Measurements from ENCODE around the gene ITIH4. TPM values are rescaled to one million over a fixed set of nuclear protein-coding genes. Genes with fewer than 3 reads are reported as not detected.
"Not testable (repeated sequence)": the region's sequence is repeated elsewhere in the genome, so short reads cannot be mapped to it uniquely, and the experiment has no call there.

ITIH4 gene
- total and polyA plus RNA-seq, 11 donors: 0.76 to 11.2 (median 4.2) TPM

DNA sequence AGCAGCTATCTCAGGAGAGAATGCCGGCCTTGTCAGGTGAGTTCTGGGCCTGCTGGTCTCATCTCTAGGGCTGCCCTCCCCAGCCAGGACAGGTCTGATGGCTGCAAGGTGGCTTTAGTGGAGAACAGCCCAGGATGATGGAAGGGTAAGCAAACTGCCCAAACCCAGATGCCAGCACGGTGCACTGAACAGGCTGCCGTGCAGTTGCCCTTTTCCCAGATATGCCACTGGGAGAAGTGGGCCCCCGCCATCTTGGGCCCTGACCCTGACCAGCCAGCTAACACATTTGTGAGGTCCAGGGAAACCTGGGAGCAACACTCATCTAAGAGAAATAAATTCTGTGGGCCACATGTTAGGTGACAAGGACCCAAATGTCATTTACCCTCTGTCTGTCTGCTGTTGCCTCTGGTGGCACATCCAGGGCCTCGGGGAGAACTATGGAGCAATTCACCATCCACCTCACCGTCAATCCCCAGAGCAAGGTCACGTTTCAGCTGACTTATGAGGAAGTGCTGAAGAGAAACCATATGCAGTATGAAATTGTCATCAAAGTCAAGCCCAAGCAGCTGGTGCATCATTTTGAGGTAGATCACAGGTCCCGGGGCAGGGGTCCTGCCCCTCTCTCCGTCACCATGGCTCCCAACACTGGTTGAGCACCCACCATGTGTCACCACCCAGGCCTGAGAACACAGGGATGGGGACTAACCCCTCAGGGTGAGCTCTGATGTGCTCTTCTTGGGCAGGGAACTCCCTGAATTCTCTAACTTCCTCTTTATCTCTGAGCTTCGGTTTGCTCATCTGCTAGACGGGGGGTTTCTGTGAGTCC, 51.2 kb downstream of the ITIH4 start:
- 78 to 81% (median 79%) methylated on average over 11 of the region's 11 CpGs for WGBS, 4 donors
- DNase-seq: no peak
- TF ChIP-seq, protein P1, sequence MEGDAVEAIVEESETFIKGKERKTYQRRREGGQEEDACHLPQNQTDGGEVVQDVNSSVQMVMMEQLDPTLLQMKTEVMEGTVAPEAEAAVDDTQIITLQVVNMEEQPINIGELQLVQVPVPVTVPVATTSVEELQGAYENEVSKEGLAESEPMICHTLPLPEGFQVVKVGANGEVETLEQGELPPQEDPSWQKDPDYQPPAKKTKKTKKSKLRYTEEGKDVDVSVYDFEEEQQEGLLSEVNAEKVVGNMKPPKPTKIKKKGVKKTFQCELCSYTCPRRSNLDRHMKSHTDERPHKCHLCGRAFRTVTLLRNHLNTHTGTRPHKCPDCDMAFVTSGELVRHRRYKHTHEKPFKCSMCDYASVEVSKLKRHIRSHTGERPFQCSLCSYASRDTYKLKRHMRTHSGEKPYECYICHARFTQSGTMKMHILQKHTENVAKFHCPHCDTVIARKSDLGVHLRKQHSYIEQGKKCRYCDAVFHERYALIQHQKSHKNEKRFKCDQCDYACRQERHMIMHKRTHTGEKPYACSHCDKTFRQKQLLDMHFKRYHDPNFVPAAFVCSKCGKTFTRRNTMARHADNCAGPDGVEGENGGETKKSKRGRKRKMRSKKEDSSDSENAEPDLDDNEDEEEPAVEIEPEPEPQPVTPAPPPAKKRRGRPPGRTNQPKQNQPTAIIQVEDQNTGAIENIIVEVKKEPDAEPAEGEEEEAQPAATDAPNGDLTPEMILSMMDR (IDR thresholded peaks at IDR 0.05): no peak
- no peak for TF ChIP-seq POLR2A (IDR thresholded peaks at IDR 0.05)
- no peak overlapping the region for H3K4me3 ChIP-seq
- no peaks in the 10 kb centered on the region for H3K9me3 ChIP-seq
- H3K27ac ChIP-seq: peak overlapping the region in 1 of 12 donors; percentile 12
- no peak for ATAC-seq
- intact Hi-C loops (cut with DNase I): loop anchor here in 4 of 10 donors (10.0 kb wide), 3 partner anchors 116 to 296 kb away; partner anchors contain the start of gene STIMATE (in 1 of the 4)
- H3K36me3 ChIP-seq: no peaks in the 10 kb centered on the region
- H3K4me1 ChIP-seq: peaks cover 0 to 16% (median 0%) of the 10 kb centered on the region in 12 donors
- peaks cover 0 to 2% (median 0%) of the 10 kb centered on the region in 9 donors for H3K27me3 ChIP-seq

DNA sequence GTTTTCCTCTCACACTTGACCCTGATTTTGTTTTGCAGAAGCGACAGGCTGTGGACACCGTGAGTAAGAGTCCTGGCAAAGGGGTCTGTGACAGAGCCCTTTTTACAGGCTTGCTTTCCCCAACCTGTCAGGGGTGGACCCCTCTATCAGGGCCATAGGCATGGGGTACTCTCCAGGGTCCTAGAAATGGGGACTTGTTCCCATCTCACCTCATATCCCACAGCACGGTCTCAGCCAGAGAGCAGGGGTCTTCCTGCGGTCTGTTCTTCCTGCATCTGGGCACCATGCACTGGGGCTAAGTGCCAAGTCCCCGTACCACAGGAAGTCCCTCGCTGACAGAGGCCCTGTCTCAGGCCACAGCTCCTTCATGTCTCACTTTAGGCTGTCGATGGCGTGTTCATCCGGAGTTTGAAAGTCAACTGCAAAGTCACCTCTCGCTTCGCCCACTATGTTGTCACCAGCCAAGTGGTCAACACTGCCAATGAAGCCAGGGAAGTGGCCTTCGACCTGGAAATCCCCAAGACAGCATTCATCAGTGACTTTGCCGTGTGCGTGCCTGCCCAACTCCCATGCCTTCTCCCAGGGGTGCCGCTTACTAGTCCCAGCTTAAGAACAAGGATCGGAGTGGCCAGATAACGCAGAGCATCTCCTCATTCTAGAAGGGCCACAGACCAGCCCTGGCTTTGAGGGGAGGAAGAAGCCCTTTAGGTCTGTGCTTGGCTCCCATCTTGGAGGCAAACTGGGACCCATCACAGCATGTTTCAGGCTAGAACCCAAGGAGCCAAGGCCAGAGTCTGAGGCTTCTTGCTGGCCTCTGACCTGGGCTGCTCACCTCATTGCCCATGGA, 52.3 kb downstream of the ITIH4 start:
- H3K9me3 ChIP-seq: no peaks in the 10 kb centered on the region
- intact Hi-C loops (cut with DNase I): loop anchor here in 4 of 10 donors (10.0 kb wide), 3 partner anchors 117 to 297 kb away; partner anchors contain the start of gene STIMATE (in 1 of the 4)
- no peak overlapping the region for H3K4me3 ChIP-seq
- no peaks in the 10 kb centered on the region for H3K36me3 ChIP-seq
- ATAC-seq: peak in 1 of 4 donors; percentile 23
- peaks cover 0 to 2% (median 0%) of the 10 kb centered on the region in 9 donors for H3K27me3 ChIP-seq
- DNase-seq: no peak
- 68 to 78% (median 70%) methylated on average over 15 to 17 of the region's 17 CpGs for WGBS, 4 donors
- H3K4me1 ChIP-seq: peaks cover 0 to 16% (median 0%) of the 10 kb centered on the region in 12 donors
- no peak overlapping the region for H3K27ac ChIP-seq
- TF ChIP-seq POLR2A (IDR thresholded peaks at IDR 0.05): no peak
- TF ChIP-seq, protein P1 (IDR thresholded peaks at IDR 0.05): no peak

DNA sequence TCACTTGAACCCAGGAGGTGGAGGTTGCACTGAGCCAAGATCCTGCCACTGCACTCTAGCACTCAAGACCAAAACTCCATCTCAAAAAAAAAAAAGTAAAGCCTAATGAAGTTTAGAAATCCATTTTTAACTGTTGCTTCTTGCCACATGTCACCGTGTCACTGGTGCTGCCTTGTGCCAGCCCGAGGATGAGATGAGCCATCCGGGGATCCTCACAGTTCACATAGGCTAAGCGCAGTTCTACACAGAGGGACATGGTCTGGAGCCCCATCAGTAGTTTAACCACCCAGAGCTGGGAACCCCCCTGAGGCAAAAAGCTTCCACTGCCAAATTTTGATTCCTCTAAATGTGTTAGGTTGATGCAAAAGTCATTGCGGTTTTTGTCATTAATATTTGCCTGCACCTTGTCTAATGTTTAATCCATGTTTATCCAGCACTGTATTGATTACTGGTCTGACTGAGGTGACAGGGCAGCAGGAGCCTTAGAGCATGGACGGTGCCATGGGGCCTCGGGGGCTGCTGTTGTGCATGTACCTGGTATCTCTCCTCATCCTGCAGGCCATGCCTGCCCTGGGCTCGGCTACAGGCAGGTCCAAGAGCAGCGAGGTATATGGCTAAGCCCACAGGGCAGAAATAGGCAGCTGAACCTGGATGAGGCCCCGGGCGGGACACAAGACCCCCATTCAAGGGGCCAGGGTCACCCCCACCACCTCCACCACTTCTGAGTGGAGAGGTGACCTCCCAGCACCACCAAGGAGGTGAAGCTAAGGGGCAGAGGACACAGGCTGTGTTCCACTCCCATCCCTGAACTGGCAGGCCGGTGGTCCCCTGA, 53.1 kb downstream of the ITIH4 start, which contains the start of gene ITIH1:
Gene ITIH1, plus strand, starts transcription at position 473 of the 832 bp plus-strand sequence. Its CDS starts 17 bp downstream, at position 490.
- H3K9me3 ChIP-seq: no peaks in the 10 kb centered on the region
- H3K4me3 ChIP-seq: no peak within 1 kb of the TSS
- H3K27ac ChIP-seq: no peak within 1 kb of the TSS
- 84 to 89% (median 87%) methylated on average over 10 to 12 of the region's 12 CpGs for WGBS, 4 donors
- no peak for DNase-seq
- peaks cover 0 to 16% (median 0%) of the 10 kb centered on the region in 12 donors for H3K4me1 ChIP-seq
- H3K36me3 ChIP-seq: no peaks in the 10 kb centered on the region
- TF ChIP-seq POLR2A (IDR thresholded peaks at IDR 0.05): no peak
- TF ChIP-seq, protein P1 (IDR thresholded peaks at IDR 0.05): no peak
- peaks cover 0 to 2% (median 0%) of the 10 kb centered on the region in 9 donors for H3K27me3 ChIP-seq
- intact Hi-C loops (cut with DNase I): loop anchor here in 4 of 10 donors (10.0 kb wide), 3 partner anchors 117 to 297 kb away; partner anchors contain the start of gene STIMATE (in 1 of the 4)
- ATAC-seq: no peak

DNA sequence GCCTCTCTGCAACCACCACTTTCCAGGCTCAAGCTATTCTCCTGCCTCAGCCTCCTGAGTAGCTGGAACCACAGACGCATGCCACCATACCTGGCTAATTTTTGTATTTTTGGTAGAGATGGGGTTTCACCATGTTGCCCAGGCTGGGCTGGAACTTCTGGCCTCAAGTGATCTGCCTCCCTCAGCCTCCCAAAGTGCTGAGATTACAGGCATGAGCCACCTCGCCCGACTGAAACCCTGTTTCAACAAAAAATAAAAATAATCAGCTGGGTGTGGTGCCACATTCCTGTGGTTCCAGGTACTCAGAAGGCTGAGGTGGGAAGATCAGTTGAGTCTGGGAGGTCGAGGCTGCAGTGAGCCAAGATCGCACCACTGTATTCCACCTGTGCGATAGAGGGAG, 54.0 kb downstream of the ITIH4 start:
- intact Hi-C loops (cut with DNase I): loop anchor here in 4 of 10 donors (10.0 kb wide), 3 partner anchors 118 to 298 kb away; partner anchors contain the start of gene STIMATE (in 1 of the 4)
- not testable (repeated sequence) for DNase-seq

More for the DNA sequence above, 54.0 kb downstream of the ITIH4 start:
- H3K27me3 ChIP-seq, H3K4me3 ChIP-seq, H3K9me3 ChIP-seq, H3K36me3 ChIP-seq, H3K27ac ChIP-seq, ATAC-seq: not testable (repeated sequence)
- peaks cover 0 to 19% (median under 1%) of the 10 kb centered on the region in 12 donors for H3K4me1 ChIP-seq
- WGBS, 4 donors: 80 to 86% (median 85%) methylated on average over 6 of the region's 6 CpGs

Data from heart left ventricle (tissue), 16 donors.